IMR-90 (cell line): Measurements from ENCODE around the gene IFI44L. TPM values are rescaled to one million over a fixed set of nuclear protein-coding genes. Genes with fewer than 3 reads are reported as not detected.

ENCODE experiments used
- ATAC-seq: fragments of 200-7000 bp; cut with Tn5 transposase; 2 replicates; pipeline ENCODE4 v1.9.1; 2020; ENCODE audit warnings: low read depth, mild to moderate bottlenecking, moderate library complexity
- BruUV-seq: library from RNA; stranded (reverse); fragments of 400-500 nt; replicated peaks from 2 replicates; lab custom pipeline; 2021; lab: Mats Ljungman, UMichigan
- CTCF ChIA-PET: fragments of 300-600 bp; formaldehyde crosslinking; extraction: SDS; loops from one replicate; lab custom pipeline; 2021; ENCODE audit warnings: antibody characterized with exemption; lab: Yijun Ruan, JAX
- POLR2A ChIA-PET: fragments of 300-600 bp; sonication (Branson Sonifier 250); formaldehyde crosslinking; loops from one replicate; lab custom pipeline; 2022; ENCODE audit warnings: antibody characterized with exemption; ENCODE audit not compliant: unreplicated experiment; lab: Charles Lee
- DNase-seq: peaks from one replicate; pipeline ENCODE4 v3.0.0; 2013
- H2AFZ ChIP-seq: replicated peaks from 2 replicates; pipeline ENCODE3; 2013; ENCODE audit warnings: low read length, mild to moderate bottlenecking; ENCODE audit not compliant: poor library complexity
- H2AK5ac ChIP-seq: 2 replicates; pipeline ENCODE4 v1.6.1; 2013; ENCODE audit warnings: low read depth, low read length, inconsistent platforms
- H2AK9ac ChIP-seq: replicated peaks from 2 replicates; pipeline ENCODE3; 2013; ENCODE audit warnings: mild to moderate bottlenecking, low read depth, low read length, moderate library complexity; ENCODE audit not compliant: poor library complexity
- H2BK120ac ChIP-seq: 2 replicates; pipeline ENCODE4 v1.6.1; 2013; ENCODE audit warnings: low read depth, low read length, inconsistent platforms
- H2BK15ac ChIP-seq: 3 replicates; pipeline ENCODE4 v1.6.1; 2013; ENCODE audit warnings: low read depth, low read length, inconsistent platforms
- H2BK20ac ChIP-seq: 2 replicates; pipeline ENCODE4 v1.6.1; 2013; ENCODE audit warnings: low read depth, mild to moderate bottlenecking, inconsistent platforms, low read length, moderate library complexity
- H2BK5ac ChIP-seq: 2 replicates; pipeline ENCODE4 v1.6.1; 2013; ENCODE audit warnings: mild to moderate bottlenecking, low read depth, low read length, inconsistent platforms; ENCODE audit not compliant: poor library complexity, severe bottlenecking
- H3K14ac ChIP-seq: replicated peaks from 2 replicates; pipeline ENCODE4 v1.6.1; 2013; ENCODE audit warnings: low read depth, low read length, inconsistent platforms
- H3K18ac ChIP-seq: 2 replicates; pipeline ENCODE4 v1.6.1; 2013; ENCODE audit warnings: low read depth, low read length, control low read depth
- H3K23ac ChIP-seq: 2 replicates; pipeline ENCODE4 v1.6.1; 2013; ENCODE audit warnings: low read depth, low read length, inconsistent platforms
- H3K27ac ChIP-seq: 2 replicates; pipeline ENCODE4 v1.5.1; 2013; ENCODE audit warnings: mild to moderate bottlenecking, control low read depth, low read length; ENCODE audit not compliant: insufficient read depth
- H3K27me3 ChIP-seq: 2 replicates; pipeline ENCODE4 v1.6.1; 2013; ENCODE audit warnings: low read length; ENCODE audit not compliant: control insufficient read depth, insufficient read depth
- H3K36me3 ChIP-seq: 2 replicates; pipeline ENCODE4 v1.6.1; 2013; ENCODE audit warnings: low read length, mixed read lengths; ENCODE audit not compliant: control insufficient read depth, insufficient read depth
- H3K4ac ChIP-seq: 2 replicates; pipeline ENCODE4 v1.6.1; 2013; ENCODE audit warnings: low read depth, low read length, inconsistent platforms
- H3K4me1 ChIP-seq: 2 replicates; pipeline ENCODE4 v1.6.1; 2013; ENCODE audit warnings: low read length, mixed read lengths; ENCODE audit not compliant: control insufficient read depth, insufficient read depth
- H3K4me2 ChIP-seq: 2 replicates; pipeline ENCODE4 v1.6.1; 2013; ENCODE audit warnings: low read depth, mild to moderate bottlenecking, control low read depth, low read length, moderate library complexity
- H3K4me3 ChIP-seq: 2 replicates; pipeline ENCODE4 v1.5.1; 2013; ENCODE audit warnings: low read depth, mild to moderate bottlenecking, control low read depth, low read length, moderate library complexity; ENCODE audit not compliant: insufficient read depth
- H3K56ac ChIP-seq: 2 replicates; pipeline ENCODE4 v1.6.1; 2013; ENCODE audit warnings: low read length, inconsistent platforms; ENCODE audit not compliant: insufficient read depth; ENCODE audit errors: extremely low read depth
- H3K79me1 ChIP-seq, 2 experiments: 2 replicates each; pipeline ENCODE4 v1.6.1; 2013; ENCODE audit warnings: low read length in 2 of 2, inconsistent platforms in 1 of 2, low read depth in 1 of 2
- H3K9ac ChIP-seq: 2 replicates; pipeline ENCODE4 v1.6.1; 2013; ENCODE audit warnings: low read depth, low read length, control low read depth
- H3K9me1 ChIP-seq: 2 replicates; pipeline ENCODE4 v1.6.1; 2013; ENCODE audit warnings: low read length, inconsistent platforms; ENCODE audit not compliant: insufficient read depth
- H3K9me3 ChIP-seq: 2 replicates; pipeline ENCODE4 v1.6.1; 2013; ENCODE audit warnings: low read length; ENCODE audit not compliant: control insufficient read depth, insufficient read depth
- H4K20me1 ChIP-seq: 2 replicates; pipeline ENCODE4 v1.6.1; 2013; ENCODE audit warnings: low read length, inconsistent platforms; ENCODE audit not compliant: insufficient read depth
- H4K5ac ChIP-seq: 2 replicates; pipeline ENCODE4 v1.6.1; 2013; ENCODE audit warnings: mild to moderate bottlenecking, low read depth, low read length, control low read depth
- H4K8ac ChIP-seq, 2 experiments: 2 replicates each; pipeline ENCODE4 v1.6.1; 2013; ENCODE audit warnings: low read depth in 2 of 2, low read length in 2 of 2, control low read depth in 1 of 2, inconsistent platforms in 1 of 2
- H4K91ac ChIP-seq: 2 replicates; pipeline ENCODE4 v1.6.1; 2013; ENCODE audit warnings: low read depth, low read length, inconsistent platforms; ENCODE audit not compliant: insufficient read depth
- FOS ChIP-seq: fragments of 150-350 bp; IDR thresholded peaks from 2 replicates; pipeline ENCODE4 v1.6.1; 2016; ENCODE audit warnings: low read depth, low read length
- MAZ ChIP-seq: IDR thresholded peaks from 2 replicates; pipeline ENCODE4 v1.6.1; 2012; ENCODE audit warnings: low read depth, mild to moderate bottlenecking, low read length, improper control_type of control experiment, moderate library complexity, borderline replicate concordance
- MXI1 ChIP-seq: IDR thresholded peaks from 2 replicates; pipeline ENCODE4 v1.6.1; 2012; ENCODE audit warnings: low read depth, mild to moderate bottlenecking, low read length, moderate library complexity, borderline replicate concordance
- RAD21 ChIP-seq: IDR thresholded peaks from 2 replicates; pipeline ENCODE4 v1.6.1; 2012; ENCODE audit warnings: low read length, improper control_type of control experiment
- RCOR1 ChIP-seq: IDR thresholded peaks from 2 replicates; pipeline ENCODE4 v1.6.1; 2012; ENCODE audit warnings: mild to moderate bottlenecking, low read length, improper control_type of control experiment; ENCODE audit not compliant: insufficient replicate concordance
- WGBS, 2 experiments: methylation state at CpG; one replicate each; pipeline versions ENCODE4 v1.1.5 to v1.1.7; 2013; ENCODE audit warnings: missing lambda C conversion rate in 2 of 2; ENCODE audit not compliant: insufficient read length in 1 of 2; ENCODE audit errors: extremely low coverage in 2 of 2; 5-methylcytosine and 5-hydroxymethylcytosine counted together
- dilution Hi-C: fragments of 300-500 bp; cut with HindIII; formaldehyde crosslinking; loops from one replicate; pipeline ENCODE4 v1.14.3; 2018; ENCODE audit warnings: low sequenced_read_pairs; ENCODE audit not compliant: unreplicated experiment
- in situ Hi-C: fragments of 300-500 bp; cut with MboI; formaldehyde crosslinking; loops from 3 replicates; pipeline ENCODE4 v1.14.3; 2019; ENCODE audit warnings: low sequenced_read_pairs, inconsistent platforms, mixed read lengths
- intact Hi-C: fragments of 100-400 bp; cut with micrococcal nuclease; formaldehyde crosslinking; loops from 2 replicates; pipeline ENCODE4 v1.10.0; 2022
- polyA plus RNA-seq, 3 experiments: library from polyadenylated mRNA; depleted of rRNA; stranded (reverse); fragments of >200 nt; gene quantifications; 2 replicates each; pipeline ENCODE4 v1.2.3, GENCODE V29; 2012; ENCODE audit warnings: low replicate concordance in 1 of 3
- total RNA-seq: library from RNA; depleted of rRNA; stranded (reverse); fragments of >200 nt; gene quantifications from 2 replicates; pipeline ENCODE4 v1.2.3, GENCODE V29; 2012
- TF ChIP-seq, protein P1 (sequence below): fragments of 150-350 bp; IDR thresholded peaks from 2 replicates; pipeline ENCODE4 v1.6.1; 2017; ENCODE audit warnings: mild to moderate bottlenecking, antibody characterized with exemption, low read length, low read depth

Gene IFI44L
- total and polyA plus RNA-seq, 2 of the 4 experiments (the other 2 are of a cell fraction) = 0.18 to 0.19 TPM

- POLR2A ChIA-PET = no interaction called here
- Histone ChIP-seq H3K9me1 (no peaks in the 10 kb centered on the region), H3K36me3 (no peaks in the 10 kb centered on the region), H3K18ac (no peak overlapping the region), H4K91ac (no peak overlapping the region), H3K56ac (no peak overlapping the region), H2BK15ac (no peak overlapping the region), H2BK20ac (no peak overlapping the region), H3K79me1 (no peaks in the 10 kb centered on the region), H3K4me1 (no peaks in the 10 kb centered on the region), H4K20me1 (no peaks in the 10 kb centered on the region), H3K4me3 (no peak overlapping the region), H2AFZ (no peak overlapping the region), H3K27me3 (no peaks in the 10 kb centered on the region), H3K27ac (no peak overlapping the region), H2BK120ac (no peak overlapping the region), H3K4ac (no peak overlapping the region), H4K5ac (no peak overlapping the region), H3K23ac (no peak overlapping the region), H3K4me2 (no peak overlapping the region), H2AK5ac (no peak overlapping the region), H4K8ac (no peak overlapping the region), H2AK9ac (no peak overlapping the region), H2BK5ac (no peak overlapping the region), H3K9me3 (no peaks in the 10 kb centered on the region), H3K14ac (no peak overlapping the region), H3K9ac (no peak overlapping the region)
- in situ Hi-C loops (loop anchor here (5.0 kb wide), 1 partner anchor 532 kb away; no protein-coding TSS in a partner anchor), intact Hi-C loops (no loop called here), dilution Hi-C loops (no loop called here)
- no peak for TF ChIP-seq RCOR1
- TF ChIP-seq, protein P1, sequence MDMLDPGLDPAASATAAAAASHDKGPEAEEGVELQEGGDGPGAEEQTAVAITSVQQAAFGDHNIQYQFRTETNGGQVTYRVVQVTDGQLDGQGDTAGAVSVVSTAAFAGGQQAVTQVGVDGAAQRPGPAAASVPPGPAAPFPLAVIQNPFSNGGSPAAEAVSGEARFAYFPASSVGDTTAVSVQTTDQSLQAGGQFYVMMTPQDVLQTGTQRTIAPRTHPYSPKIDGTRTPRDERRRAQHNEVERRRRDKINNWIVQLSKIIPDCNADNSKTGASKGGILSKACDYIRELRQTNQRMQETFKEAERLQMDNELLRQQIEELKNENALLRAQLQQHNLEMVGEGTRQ = no peak
- TF ChIP-seq MXI1 = no peak
- no peak for TF ChIP-seq MAZ
- TF ChIP-seq FOS = no peak
- TF ChIP-seq RAD21 = no peak
- no TSS peak for BruUV-seq
- CTCF ChIA-PET = no interaction called here
- peak; percentile 9 for DNase-seq
- no peak for ATAC-seq
- no CpG with 5 or more reads among the region's 1 CpG for WGBS, 2 experiments
Measured at GRCh38 chr1:78664763-78665162, 44.5 kb downstream of the IFI44L start.
